HG03060 (cell line): ENCODE data around the gene SLC25A36.
A peak's percentile ranks its signal among the peaks of the same experiment; 100 is the strongest.
"Not testable (repeated sequence)": the region's sequence is repeated elsewhere in the genome, so short reads cannot be mapped to it uniquely, and the experiment has no call there.

ENCODE experiments used
- ATAC-seq: cut with Tn5 transposase; IDR thresholded peaks from one replicate; pipeline ENCODE4 v1.9.1; 2021; ENCODE audit warnings: low read depth, moderate number of reproducible peaks; ENCODE audit not compliant: unreplicated experiment

SLC25A36 gene

DNA sequence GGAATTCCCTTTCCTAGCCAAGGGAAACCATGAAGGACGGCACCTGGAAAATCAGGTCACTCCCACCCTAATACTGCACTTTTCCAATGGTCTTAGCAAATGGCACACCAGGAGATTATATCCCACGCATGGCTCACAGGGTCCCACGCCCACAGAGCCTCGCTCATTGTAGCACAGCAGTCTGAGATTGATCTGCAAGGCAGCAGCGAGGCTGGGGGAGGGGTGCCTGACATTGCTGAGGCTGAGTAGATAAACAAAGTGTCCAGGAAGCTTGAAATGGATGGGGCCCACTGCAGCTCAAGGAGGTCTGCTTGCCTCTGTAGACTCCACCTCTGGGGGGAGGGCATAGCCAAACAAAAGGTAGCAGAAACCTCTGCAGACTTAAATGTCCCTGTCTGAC, 46.2 kb downstream of the SLC25A36 start:
- ATAC-seq = not testable (repeated sequence)

- no peak for ATAC-seq
Measured at GRCh38 chr3:140994316-140994715, 52.7 kb downstream of the SLC25A36 start.

GRCh38 chr3:140994861-140995260, 53.2 kb downstream of the SLC25A36 start:
- not testable (repeated sequence) for ATAC-seq

GRCh38 chr3:140995881-140996280, 54.2 kb downstream of the SLC25A36 start:
- ATAC-seq = no peak

DNA sequence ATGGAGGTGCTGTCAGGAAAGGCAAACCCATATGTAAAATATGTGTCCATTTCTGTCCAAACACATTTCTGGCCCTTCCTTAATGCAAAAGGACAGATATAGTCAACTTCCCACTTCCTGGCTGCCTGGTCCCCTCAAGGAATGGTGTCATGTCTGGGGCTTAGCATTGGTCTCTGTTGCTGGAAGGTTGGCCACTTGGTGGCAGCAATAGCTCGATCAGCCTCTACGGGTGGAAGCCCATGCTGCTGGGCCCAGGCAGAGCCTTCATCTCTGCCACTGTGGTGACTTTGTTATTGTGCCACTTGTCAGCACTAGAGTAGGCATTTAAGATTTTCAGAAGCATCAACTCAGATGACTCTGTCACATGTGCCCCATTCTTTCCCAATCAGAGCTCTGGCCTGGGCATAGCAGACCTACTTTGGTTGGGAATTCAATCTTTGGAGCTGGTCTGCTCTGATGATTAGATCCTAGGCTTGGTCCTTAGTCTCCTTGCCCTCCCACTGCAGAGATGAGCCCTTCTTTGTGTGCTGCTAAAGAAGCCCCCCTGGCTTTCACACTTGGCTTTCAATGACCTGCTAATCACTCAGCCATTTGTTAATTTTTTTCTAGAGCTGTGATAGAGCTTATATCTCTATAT, 58.5 kb downstream of the SLC25A36 start:
- ATAC-seq = no peak

DNA sequence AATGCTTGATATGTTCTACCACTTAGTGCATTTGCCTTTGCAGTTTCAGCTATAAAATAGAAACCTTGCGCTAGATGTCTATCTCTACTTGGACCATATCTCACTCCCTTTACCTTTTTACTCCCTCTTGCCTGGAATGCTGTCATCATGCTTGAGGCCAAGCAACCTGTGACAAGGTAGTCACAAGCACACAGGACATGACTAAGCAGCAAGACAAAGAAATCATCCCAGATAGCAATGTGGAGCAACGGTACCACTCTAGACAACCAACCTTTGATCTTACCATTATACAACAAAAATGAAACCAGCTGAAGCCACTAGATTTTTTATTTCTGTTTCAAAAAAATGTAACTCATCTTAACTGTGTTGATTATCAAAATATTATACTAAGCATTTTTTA, 59.0 kb downstream of the SLC25A36 start:
- ATAC-seq = no peak

DNA sequence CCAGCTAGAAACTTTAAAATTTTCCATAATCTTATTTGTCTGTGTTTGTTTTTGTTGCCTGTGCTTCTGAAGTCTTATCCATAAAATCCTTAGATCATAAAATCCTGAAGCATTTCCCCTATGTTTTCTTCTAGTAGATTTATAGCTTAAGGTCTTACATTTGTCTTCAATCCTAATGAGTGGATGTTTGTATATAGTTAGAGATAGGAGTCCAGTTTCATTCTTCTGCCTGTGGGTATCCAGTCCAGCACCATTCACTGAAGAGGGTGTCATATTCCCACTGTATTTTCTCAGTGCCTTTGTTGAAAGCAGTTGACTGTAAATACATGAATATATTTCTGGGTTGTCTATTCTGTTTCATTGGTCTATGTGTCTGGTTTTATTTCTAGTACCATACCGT, 64.7 kb downstream of the SLC25A36 start:
- no peak for ATAC-seq

DNA sequence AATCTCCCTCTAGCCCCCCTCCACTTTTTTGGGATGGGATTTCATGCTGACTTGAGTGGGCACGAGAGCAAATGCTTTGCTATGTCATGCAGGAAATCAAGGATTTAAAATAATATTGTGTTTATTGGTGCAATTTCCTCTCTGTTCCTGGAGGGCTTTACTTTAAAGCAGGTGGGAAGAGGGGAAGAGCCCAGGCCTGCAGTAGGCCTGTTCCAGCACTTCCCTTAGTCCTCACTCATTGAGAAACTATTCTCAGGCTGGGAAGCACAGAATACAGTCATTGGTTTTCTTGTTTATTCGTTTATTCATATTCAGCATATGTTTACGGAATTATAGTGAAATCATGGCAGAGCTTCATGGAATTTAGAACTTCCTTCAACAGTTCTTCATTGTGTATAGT, 67.9 kb downstream of the SLC25A36 start:
- no peak for ATAC-seq

DNA sequence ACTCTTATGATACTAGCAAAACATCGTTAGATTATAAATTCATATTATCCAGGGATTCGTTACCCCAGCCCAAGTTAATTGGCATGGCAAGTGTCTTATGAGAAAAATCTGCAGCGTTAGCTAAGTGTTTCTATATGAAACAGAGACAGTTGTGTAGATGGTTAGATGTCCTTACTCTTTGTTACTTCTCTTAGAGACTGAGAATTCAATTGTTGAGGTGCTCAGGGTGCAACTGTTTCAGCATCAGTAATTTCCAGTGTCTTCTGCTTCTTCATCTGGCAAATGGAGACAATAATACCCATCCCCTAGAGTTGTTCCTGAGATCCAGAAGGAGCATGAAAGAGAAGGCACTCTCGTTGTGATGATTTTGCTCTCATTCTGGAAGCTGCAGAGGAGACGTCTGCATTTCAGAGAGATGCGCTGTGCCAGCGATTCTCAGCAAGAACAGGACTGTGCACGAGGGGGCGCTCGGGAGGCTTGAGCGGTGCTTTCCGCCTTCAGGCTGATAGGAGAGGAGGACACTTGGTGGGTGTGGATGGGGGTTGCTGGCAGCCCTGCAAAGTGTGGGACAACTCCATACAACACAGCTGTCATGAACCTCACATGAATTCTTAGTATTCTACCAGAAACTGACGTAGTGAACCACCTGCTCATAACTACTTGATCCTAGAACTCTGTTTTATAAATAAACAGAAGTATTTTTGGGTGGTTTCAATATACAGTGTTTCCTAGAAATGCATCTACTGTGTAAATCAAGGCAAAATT, 69.8 kb downstream of the SLC25A36 start:
- ATAC-seq = peak; percentile 77

GRCh38 chr3:141011997-141012262, 70.3 kb downstream of the SLC25A36 start:
- ATAC-seq = no peak

GRCh38 chr3:141012571-141012970, 70.9 kb downstream of the SLC25A36 start:
- no peak for ATAC-seq

DNA sequence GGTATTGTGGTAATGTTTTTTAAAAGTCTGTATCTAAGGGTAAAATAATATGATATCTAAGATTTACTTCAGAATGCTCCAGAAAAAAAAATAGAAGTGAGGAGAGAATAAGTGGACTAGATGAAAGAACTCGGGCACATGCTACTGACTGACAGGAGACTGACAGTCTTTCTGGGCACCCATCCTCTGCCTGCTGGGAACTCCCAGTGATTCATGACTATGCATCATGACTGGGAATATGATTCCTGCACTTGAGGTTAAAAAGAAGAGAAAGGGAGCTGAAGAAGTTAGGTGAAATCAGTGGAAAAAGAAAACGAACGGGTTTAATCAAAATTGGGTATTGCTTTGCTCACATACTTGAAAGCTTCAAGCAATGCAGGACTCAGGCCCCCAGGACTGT, 73.8 kb downstream of the SLC25A36 start:
- no peak for ATAC-seq

DNA sequence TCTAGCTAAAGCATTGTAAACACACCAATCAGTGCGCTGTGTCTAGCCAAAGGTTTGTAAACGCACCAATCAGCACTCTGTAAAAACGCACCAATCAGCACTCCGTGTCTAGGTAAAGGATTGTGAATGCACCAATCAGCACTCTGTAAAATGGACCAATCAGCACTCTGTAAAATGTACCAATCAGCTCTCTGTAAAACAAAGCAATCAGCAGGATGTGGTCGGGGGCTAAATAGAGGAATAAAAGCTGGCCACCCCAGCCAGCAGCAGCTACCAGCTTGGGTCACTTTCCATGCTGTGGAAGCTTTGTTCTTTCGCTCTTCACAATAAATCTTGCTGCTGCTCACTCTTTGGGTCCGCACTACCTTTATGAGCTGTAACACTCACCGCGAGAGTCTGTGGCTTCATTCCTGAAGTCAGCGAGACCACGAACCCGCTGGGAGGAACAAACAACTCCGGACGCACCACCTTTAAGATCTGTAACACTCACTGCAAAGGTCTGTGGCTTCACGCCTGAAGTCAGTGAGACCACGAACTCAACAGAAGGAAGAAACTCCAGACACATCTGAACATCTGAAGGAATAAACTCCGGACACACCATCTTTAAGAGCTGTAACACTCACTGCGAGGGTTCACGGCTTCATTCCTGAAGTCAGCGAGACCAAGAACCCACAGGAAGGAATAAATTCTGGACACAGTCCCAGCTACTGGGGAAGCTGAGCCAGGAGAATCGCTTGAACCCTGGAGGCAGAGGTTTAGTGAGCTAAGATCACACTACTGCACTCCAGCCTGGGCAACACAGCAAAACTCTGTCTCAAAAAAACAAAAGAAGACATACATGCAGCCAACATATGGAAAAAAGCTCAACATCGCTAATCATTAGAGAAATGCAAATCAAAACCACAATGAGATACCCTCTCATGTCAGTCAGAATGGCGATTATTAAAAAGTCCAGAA, 76.0 kb downstream of the SLC25A36 start:
- not testable (repeated sequence) for ATAC-seq

GRCh38 chr3:141019244-141019643, 77.6 kb downstream of the SLC25A36 start:
- no peak for ATAC-seq

DNA sequence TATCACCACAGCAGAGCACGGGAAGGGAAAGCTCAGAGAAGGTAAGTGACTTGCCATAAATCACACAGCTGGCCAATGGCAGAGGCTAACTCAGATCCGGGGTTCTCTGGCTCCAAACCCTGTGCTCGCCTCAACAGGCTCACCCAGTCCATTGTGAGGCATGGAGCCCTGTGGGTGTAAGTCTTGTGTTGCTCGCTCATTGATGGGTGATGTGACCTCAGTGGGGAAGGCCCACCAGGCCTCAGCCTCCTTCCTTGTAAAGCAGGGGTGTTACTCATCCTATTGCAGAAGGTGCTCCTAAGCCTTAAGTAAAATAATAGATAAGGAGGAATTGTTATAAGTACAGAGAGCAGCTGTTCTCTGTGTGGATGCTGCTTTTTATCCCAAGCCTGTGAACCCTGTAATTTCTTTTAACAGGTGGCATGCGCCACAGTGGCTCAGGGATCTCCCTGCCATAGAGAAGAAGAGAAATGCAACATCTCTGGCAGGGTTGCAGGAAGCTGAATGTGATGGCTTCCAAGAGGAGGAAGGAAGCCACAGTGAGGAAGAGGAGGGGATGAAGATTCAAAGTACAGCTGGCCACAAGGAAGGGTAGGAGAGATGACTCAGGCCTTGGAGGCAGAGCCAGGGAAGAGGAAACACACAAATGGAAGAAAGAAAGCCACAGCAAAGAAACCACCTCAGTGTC, 78.7 kb downstream of the SLC25A36 start:
- ATAC-seq = no peak

DNA sequence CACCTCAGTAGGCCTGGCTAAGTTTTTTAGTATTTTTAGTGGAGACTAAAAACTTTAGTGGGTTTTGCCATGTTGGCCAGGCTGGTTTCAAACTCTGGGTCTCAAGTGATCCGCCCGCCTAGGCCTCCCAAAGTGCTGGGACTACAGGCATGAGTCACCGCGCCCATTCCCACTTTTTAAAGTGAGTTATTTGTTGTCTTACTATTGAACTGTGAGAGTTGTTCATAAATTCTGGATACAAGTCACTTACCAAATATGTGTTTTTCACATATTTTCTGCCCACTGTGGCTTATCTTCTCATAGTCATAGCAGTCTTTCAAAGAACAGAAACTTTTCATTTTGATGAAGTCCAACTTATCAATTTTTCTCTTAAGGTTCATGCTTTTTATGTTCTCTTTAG, 79.6 kb downstream of the SLC25A36 start:
- ATAC-seq = no peak
